HAP-1 (cell line): ENCODE data around the gene EHD2.
"Not testable (repeated sequence)": the region's sequence is repeated elsewhere in the genome, so short reads cannot be mapped to it uniquely, and the experiment has no call there.

Experiments
- DNase-seq, 2 experiments: peaks; one replicate each; pipeline ENCODE4 v3.0.0-alpha.2; 2016 to 2020; ENCODE audit warnings: low spot score in 2 of 2
- H3K27me3 ChIP-seq: fragments of 250-450 bp; sonication (Bioruptor Pico); 2 replicates; pipeline ENCODE4 v1.5.1; 2020; ENCODE audit warnings: low read depth, mild to moderate bottlenecking, moderate library complexity
- H3K36me3 ChIP-seq: fragments of 250-450 bp; sonication (Bioruptor Pico); replicated peaks from 2 replicates; pipeline ENCODE4 v1.5.1; 2020; ENCODE audit warnings: mild to moderate bottlenecking
- H3K4me1 ChIP-seq: fragments of 250-450 bp; sonication (Bioruptor Pico); 2 replicates; pipeline ENCODE4 v1.5.1; 2020; ENCODE audit warnings: mild to moderate bottlenecking
- H3K4me3 ChIP-seq: fragments of 250-450 bp; sonication (Bioruptor Pico); 2 replicates; pipeline ENCODE4 v1.5.1; 2020; ENCODE audit warnings: mild to moderate bottlenecking, moderate library complexity
- H3K9me3 ChIP-seq: fragments of 250-450 bp; sonication (Bioruptor Pico); 2 replicates; pipeline ENCODE4 v1.5.1; 2020; ENCODE audit warnings: mild to moderate bottlenecking, moderate library complexity
- in situ Hi-C: fragments of 300-500 bp; cut with MboI; formaldehyde crosslinking; loops from 3 replicates; pipeline ENCODE4 v1.14.3; 2020; ENCODE audit warnings: low sequenced_read_pairs, inconsistent platforms, mixed read lengths

Gene EHD2

GRCh38 chr19:47754206-47755064, 41.2 kb downstream of the EHD2 start:
- Histone ChIP-seq H3K27me3 (no peaks in the 10 kb centered on the region), H3K9me3 (no peaks in the 10 kb centered on the region), H3K36me3 (peaks cover 91% of the 10 kb centered on the region), H3K4me1 (no peaks in the 10 kb centered on the region), H3K4me3 (no peak overlapping the region)
- in situ Hi-C loops, result no loop called here
- no peak for DNase-seq

GRCh38 chr19:47755065-47755761, 42.0 kb downstream of the EHD2 start:
- H3K27me3 ChIP-seq, result no peaks in the 10 kb centered on the region
- H3K4me1 ChIP-seq, result no peaks in the 10 kb centered on the region
- no peaks in the 10 kb centered on the region for H3K9me3 ChIP-seq
- H3K36me3 ChIP-seq, result peaks cover 83% of the 10 kb centered on the region
- no peak overlapping the region for H3K4me3 ChIP-seq
- in situ Hi-C loops, result no loop called here
- no peak for DNase-seq

- in situ Hi-C loops, result no loop called here
- no peaks in the 10 kb centered on the region for H3K27me3 ChIP-seq
- DNase-seq, result no peak
- H3K4me3 ChIP-seq, result no peak overlapping the region
- H3K36me3 ChIP-seq, result peaks cover 76% of the 10 kb centered on the region
- no peaks in the 10 kb centered on the region for H3K4me1 ChIP-seq
- H3K9me3 ChIP-seq, result no peaks in the 10 kb centered on the region
Measured at GRCh38 chr19:47755762-47756626, 42.8 kb downstream of the EHD2 start.

DNA sequence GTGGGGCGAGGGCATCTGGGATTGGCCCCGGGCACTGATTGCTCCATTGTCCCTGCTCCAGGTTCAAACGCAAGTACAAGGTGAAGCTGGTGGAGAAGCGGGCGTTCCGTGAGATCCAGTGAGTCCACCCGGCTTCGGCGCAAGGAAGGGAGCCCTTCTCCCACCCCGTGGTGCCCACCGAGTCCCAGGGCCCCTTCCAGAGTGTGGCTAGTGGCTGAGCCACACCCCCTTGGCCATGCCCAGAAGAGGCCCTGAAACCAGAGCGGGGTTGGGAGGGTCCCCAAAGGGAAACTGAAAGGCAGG, 43.4 kb downstream of the EHD2 start:
- no peaks in the 10 kb centered on the region for H3K27me3 ChIP-seq
- H3K36me3 ChIP-seq, result peaks cover 70% of the 10 kb centered on the region
- no peaks in the 10 kb centered on the region for H3K9me3 ChIP-seq
- H3K4me3 ChIP-seq, result no peak overlapping the region
- in situ Hi-C loops, result no loop called here
- DNase-seq, result no peak
- H3K4me1 ChIP-seq, result no peaks in the 10 kb centered on the region

DNA sequence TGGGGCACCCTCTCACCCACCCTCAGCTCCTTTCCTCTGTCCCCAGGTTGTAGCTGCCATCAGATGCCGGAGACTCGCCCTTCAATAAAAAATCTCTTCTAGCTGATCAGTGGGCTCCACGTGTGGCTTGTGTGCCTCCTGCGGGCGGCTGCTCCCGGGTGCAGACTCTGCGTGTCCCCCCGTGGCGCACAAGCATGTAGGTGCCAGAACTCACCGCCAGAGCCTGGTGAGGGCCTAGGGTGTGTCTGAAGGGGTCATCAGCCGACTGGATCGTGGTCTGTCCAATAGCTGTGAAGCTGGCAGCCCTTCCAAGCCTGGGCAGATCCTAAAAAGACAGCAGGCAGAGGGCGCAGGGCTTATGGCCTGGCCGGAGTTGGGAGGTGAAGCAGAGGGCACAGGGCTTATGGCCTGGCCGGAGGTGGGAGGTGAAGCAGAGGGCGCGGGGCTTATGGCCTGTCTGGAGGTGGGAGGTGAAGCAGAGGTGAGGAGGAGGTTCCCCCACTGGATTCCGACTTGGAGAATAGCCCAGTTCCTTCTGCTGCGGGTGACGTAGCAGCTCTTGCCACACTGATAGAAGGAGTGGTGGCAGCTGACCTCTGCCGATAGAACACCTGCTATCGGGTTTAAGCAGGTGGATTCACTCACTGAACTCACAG, 43.9 kb downstream of the EHD2 start:
- in situ Hi-C loops, result no loop called here
- Histone ChIP-seq H3K4me3 (no peak overlapping the region), H3K36me3 (peaks cover 66% of the 10 kb centered on the region), H3K9me3 (no peaks in the 10 kb centered on the region), H3K4me1 (no peaks in the 10 kb centered on the region), H3K27me3 (no peaks in the 10 kb centered on the region)
- DNase-seq, result no peak

DNA sequence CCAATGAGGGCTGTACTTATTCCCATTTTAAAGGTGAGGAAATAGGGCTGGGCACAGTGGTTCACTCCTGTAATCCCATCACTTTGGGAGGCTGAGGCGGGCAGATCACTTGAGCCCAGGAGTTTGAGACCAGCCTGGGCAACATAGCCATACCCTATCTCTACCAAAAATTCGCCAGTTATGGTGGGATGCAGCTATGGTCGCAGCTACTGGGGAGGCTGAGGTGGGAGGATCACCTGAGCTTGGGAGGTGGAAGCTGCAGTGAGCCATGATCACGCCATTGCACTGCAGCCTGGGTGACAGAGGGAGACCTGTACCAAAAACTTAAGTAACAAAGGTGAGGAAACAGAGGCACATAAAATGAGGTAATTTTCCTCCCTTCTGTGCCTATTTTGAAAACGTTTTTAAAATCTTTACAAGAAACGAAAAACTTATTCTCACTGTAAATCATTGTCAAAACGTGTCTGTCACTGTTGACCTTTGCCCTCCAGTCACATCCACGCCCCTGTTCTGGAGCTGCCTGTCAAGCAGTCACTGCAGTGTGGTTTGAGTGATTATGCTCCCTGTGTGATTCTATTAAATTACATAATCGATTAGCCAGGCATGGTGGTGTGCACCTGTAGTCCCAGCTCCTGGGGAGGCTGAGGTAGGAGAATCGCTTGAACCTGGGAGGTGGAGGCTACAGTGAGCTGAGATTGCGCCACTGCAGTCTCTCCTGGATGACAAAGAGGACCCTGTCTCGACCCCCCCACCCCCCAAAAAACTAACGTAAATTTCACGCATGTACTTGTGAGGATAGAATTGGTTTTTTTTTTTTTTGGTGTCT, 44.6 kb downstream of the EHD2 start:
- Histone ChIP-seq H3K36me3 (peaks cover 59% of the 10 kb centered on the region), H3K9me3 (no peaks in the 10 kb centered on the region), H3K4me3 (no peak overlapping the region), H3K4me1 (no peaks in the 10 kb centered on the region), H3K27me3 (no peaks in the 10 kb centered on the region)
- DNase-seq, result no peak
- in situ Hi-C loops, result no loop called here

DNA sequence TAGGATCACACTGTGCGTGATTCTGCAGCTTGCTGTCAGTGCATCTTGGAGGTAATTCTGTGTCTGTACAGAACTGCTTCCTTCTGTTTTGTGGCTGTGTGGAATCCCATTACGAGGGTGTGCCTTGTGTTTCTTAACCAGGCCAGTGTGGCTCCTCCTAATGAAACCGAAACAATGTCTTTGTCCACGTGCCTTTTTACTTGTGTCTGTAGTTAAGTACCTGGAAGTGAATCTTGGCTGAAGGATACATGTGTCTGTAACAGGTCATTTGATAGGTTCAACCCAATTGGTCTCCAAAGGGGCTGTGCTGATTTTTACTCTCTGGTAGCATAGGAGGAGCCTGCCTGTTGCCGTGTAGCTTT, 45.2 kb downstream of the EHD2 start:
- H3K36me3 ChIP-seq, result peaks cover 53% of the 10 kb centered on the region
- in situ Hi-C loops, result no loop called here
- H3K9me3 ChIP-seq, result no peaks in the 10 kb centered on the region
- no peaks in the 10 kb centered on the region for H3K4me1 ChIP-seq
- no peak for DNase-seq
- H3K4me3 ChIP-seq, result no peak overlapping the region
- no peaks in the 10 kb centered on the region for H3K27me3 ChIP-seq

DNA sequence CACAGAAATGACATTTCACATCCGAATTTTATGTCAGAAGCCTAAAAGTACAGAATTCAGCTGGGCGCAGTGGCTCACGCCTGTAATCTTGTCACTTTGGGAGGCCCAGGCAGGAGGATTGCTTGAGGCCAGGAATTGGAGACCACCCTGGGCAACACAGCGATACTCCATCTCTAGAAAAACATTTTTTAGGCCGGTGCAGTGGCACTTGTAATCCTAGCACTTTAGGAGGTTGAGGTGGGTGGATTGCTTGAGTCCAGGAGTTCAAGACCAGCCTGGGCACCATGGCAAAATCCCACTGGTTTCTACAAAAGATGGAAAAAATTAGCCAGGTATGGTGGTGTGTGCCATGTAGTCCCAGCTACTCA, 47.4 kb downstream of the EHD2 start:
- no peaks in the 10 kb centered on the region for H3K9me3 ChIP-seq
- no peak overlapping the region for H3K4me3 ChIP-seq
- in situ Hi-C loops, result no loop called here
- peaks cover 31% of the 10 kb centered on the region for H3K36me3 ChIP-seq
- H3K27me3 ChIP-seq, result no peaks in the 10 kb centered on the region
- no peak for DNase-seq
- H3K4me1 ChIP-seq, result no peaks in the 10 kb centered on the region

- no peaks in the 10 kb centered on the region for H3K27me3 ChIP-seq
- in situ Hi-C loops, result no loop called here
- no peak for DNase-seq
Measured at GRCh38 chr19:47761566-47761965, 48.3 kb downstream of the EHD2 start.

DNA sequence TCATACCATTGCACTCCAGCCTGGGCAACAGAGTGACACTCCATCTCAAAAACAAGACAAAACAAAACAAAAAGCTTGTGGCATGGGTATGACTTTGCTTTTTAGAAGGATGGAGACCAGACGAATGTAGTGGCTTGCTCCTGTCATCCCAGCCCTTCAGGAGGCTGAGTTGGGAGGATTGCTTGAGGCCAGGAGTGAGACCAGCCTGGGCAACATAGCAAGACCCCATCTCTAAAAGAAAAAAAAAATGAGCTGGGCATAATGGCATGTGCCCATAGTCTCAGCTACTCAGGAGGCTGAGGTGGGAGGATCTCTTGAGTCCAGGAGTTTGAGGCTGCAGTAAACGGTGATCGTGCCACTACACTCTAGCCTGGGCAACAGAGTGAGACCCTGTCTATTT, 48.9 kb downstream of the EHD2 start:
- no peaks in the 10 kb centered on the region for H3K4me1 ChIP-seq
- no peaks in the 10 kb centered on the region for H3K27me3 ChIP-seq
- H3K36me3 ChIP-seq, result peaks cover 16% of the 10 kb centered on the region
- H3K4me3 ChIP-seq, result no peak overlapping the region
- in situ Hi-C loops, result no loop called here
- DNase-seq, result no peak
- H3K9me3 ChIP-seq, result no peaks in the 10 kb centered on the region

More at GRCh38 chr19:47761566-47761965, 48.3 kb downstream of the EHD2 start:
- Histone ChIP-seq H3K4me1 (no peaks in the 10 kb centered on the region), H3K36me3 (peaks cover 22% of the 10 kb centered on the region), H3K4me3 (no peak overlapping the region), H3K9me3 (no peaks in the 10 kb centered on the region)

- Histone ChIP-seq H3K4me1 (no peaks in the 10 kb centered on the region), H3K27me3 (no peaks in the 10 kb centered on the region), H3K36me3 (peaks cover 10% of the 10 kb centered on the region), H3K4me3 (no peak overlapping the region), H3K9me3 (no peaks in the 10 kb centered on the region)
- no peak for DNase-seq
- in situ Hi-C loops, result no loop called here
Measured at GRCh38 chr19:47762615-47763308, 49.5 kb downstream of the EHD2 start.

DNA sequence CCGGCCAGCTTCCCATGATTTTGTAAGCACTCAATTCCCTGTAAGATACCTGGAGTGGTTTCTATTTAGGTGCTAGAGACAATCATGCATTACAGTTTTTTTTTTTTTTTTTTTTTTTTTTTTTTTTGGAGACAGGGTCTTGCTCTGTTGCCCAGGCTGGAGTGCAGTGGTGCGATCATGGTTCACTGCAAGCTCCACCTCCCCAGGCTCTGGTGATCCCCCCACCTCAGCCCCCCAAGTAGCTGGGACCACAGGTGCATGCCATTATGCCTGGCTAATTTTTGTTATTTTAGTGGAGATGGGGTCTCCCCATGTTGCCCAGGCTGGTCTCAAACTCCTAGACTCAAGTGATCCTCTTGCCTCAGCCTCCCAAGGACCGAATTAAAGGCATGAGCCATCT, 51.5 kb downstream of the EHD2 start:
- H3K36me3 ChIP-seq, H3K27me3 ChIP-seq, H3K9me3 ChIP-seq, in situ Hi-C loops, H3K4me3 ChIP-seq, H3K4me1 ChIP-seq, DNase-seq: not testable (repeated sequence)
